ENCODE measurements around the gene SLC27A5. TPM values are rescaled to one million over a fixed set of nuclear protein-coding genes. Genes with fewer than 3 reads are reported as not detected.
A peak's percentile ranks its signal among the peaks of the same experiment; 100 is the strongest.

SLC27A5 gene
- total and polyA plus RNA-seq, 9 of the 15 experiments (the other 6 are each of a cell fraction or from before 2014, with no cell fraction given) = 42.2 to 318 (median 64.7) TPM

GRCh38 chr19:58544591-58545285 lies 32.9 kb upstream of the SLC27A5 start (continued):
- TF ChIP-seq GTF2E2 (tag; IDR thresholded peaks at IDR 0.05) = no peak
- TF ChIP-seq ZBTB11 (CRISPR knock-in tag; IDR thresholded peaks at IDR 0.05) = 0 out of 6 replicates have a peak, but pooled peaks of 1 of the 3 experiments have one; percentile 51
- no peak for TF ChIP-seq RFX5 (IDR thresholded peaks at IDR 0.05; ENCODE audit: low read depth, low read length)
- TF ChIP-seq FOXP4 (CRISPR knock-in tag; IDR thresholded peaks at IDR 0.05; ENCODE audit: borderline replicate concordance) = no peak
- no peak for TF ChIP-seq SFPQ (IDR thresholded peaks at IDR 0.05; ENCODE audit: low read depth, low read length)
- no peak for TF ChIP-seq ZKSCAN1 (IDR thresholded peaks at IDR 0.05; ENCODE audit: low read depth, low read length)
- 0 out of 6 replicates have a peak, but pooled peaks of 1 of the 3 experiments have one; percentile 0 for TF ChIP-seq CTCF (IDR thresholded peaks at IDR 0.05 in 2 of 3, conservative IDR thresholded peaks at IDR 0.05 in 1 of 3; ENCODE audit: insufficient read depth in 2 of 3, low read depth in 1 of 3, low read length in 3 of 3)
- TF ChIP-seq SNRNP70 (optimal IDR thresholded peaks at IDR 0.05; ENCODE audit: low read depth, low read length) = no peak
- no peak for TF ChIP-seq ZNF551 (CRISPR knock-in tag; IDR thresholded peaks at IDR 0.05)
- TF ChIP-seq KLF16 (IDR thresholded peaks at IDR 0.05) = no peak
- TF ChIP-seq PML (IDR thresholded peaks at IDR 0.05; ENCODE audit: low read length) = no peak
- TF ChIP-seq CTBP1 (IDR thresholded peaks at IDR 0.05; ENCODE audit: borderline replicate concordance) = no peak
- TF ChIP-seq SRF (CRISPR knock-in tag; IDR thresholded peaks at IDR 0.05) = no peak
- TF ChIP-seq BRF2 (IDR thresholded peaks at IDR 0.05; ENCODE audit: borderline replicate concordance, insufficient read depth, insufficient read length) = no peak
- TF ChIP-seq NONO (IDR thresholded peaks at IDR 0.05; ENCODE audit: low read depth in 2 of 2, low read length in 1 of 2) = peak in 1 of 2 experiments; percentile 4; a peak in 1 of 4 replicates

Data from K562 (cell line).